HG03469 (cell line): ENCODE data around the gene HIF1A.
"Not testable (repeated sequence)": the region's sequence is repeated elsewhere in the genome, so short reads cannot be mapped to it uniquely, and the experiment has no call there.

ENCODE experiments used
- ATAC-seq: cut with Tn5 transposase; IDR thresholded peaks from one replicate; pipeline ENCODE4 v1.9.1; 2021; ENCODE audit warnings: mild to moderate bottlenecking, moderate library complexity, moderate number of reproducible peaks; ENCODE audit not compliant: unreplicated experiment

Gene HIF1A

DNA sequence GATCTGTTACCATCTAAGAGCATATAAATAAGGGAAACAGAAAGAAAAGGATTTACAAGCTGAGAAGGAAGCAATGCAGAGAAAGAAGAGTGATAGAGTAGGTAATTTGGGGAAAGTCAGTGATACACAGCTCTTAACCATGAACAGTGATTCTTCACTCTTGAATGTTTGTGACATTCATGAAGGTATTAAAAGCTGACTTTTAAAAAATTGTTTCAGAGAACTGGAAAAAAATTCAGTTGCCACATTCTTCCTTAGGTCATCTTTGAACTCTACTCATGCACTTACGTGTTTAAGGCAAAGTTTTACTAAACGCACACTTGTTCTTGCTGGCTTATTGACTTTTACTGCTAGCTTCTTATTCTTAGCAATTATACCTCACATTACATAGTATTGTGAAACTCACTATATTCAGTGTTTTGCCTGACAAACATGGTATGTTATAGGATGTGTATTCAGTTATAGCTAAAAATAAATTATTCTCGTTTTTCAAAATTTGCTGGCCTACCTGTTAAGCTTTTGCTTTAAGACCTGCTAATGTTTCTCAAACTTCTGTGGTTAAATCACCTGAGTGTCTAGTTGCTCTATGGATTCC lies 10.9 kb downstream of the HIF1A start:
- no peak for ATAC-seq

DNA sequence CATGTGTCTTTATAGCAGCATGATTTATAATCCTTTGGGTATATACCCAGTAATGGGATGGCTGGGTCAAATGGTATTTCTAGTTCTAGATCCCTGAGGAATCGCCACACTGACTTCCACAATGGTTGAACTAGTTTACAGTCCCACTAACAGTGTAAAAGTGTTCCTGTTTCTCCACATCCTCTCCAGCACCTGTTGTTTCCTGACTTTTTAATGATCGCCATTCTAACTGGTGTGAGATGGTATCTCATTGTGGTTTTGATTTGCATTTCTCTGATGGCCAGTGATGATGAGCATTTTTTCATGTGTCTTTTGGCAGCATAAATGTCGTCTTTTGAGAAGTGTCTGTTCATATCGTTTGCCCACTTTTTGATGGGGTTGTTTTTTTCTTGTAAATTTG lies 12.5 kb downstream of the HIF1A start:
- not testable (repeated sequence) for ATAC-seq

DNA sequence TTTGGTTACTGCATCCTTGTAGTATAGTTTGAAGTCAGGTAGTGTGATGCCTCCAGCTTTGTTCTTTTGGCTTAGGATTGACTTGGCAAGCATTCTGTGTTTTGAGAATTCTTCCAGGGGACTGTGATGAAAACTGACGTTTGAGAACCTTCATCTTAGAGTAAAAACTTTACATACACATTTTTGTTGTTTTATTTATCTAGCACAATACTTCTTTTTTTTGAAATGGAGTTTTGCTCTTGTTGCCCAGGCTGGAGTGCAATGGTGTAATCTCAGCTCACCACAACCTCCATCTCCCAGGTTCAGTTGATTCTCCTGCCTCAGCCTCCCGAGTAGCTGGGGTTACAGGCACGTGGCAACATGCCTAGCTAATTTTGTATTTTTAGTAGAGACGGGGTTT lies 13.4 kb downstream of the HIF1A start:
- not testable (repeated sequence) for ATAC-seq

DNA sequence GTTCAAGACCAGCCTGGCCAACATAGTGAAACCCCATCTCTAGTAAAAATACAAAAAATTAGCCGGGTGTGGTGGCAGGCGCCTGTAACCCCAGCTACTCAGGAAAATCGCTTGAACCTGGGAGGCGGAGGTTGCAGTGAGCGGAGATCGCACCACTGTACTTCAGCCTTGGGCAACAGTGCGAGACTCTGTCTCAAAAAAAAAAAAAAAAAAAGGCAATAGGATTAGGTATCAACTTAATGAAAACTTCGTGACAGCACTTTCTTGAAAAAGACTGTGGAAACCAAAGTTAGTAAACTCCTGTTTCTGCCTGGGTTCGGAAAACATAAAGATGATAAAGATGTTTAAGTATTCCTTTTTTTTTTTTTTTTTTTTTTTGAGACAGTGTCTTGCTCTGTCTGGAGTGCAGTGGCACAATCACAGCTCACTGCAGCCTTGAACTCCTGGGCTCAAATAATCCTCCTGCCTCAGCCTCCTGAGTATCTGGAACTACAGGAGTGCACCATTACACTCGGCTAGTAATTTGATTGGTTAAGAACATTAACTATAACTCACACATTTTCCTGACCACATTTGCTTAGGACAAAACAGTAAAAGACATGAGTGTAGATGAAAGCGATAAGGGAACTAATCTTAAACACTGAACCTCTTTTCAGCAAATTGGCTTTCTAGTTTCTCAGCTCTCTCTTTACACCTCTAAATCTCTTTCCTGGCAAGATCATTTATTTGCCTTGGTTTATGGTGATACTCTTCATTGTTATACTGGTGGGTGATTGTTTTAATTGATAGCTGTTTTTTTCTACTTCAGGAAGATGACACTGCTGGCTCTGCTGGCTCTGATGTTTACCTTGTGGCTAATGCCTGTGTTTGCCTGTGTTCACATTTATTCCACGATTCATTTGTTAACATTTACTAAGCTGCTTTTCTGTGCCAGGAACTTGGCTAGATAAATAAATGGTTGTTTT lies 15.8 kb downstream of the HIF1A start:
- ATAC-seq, result no peak

DNA sequence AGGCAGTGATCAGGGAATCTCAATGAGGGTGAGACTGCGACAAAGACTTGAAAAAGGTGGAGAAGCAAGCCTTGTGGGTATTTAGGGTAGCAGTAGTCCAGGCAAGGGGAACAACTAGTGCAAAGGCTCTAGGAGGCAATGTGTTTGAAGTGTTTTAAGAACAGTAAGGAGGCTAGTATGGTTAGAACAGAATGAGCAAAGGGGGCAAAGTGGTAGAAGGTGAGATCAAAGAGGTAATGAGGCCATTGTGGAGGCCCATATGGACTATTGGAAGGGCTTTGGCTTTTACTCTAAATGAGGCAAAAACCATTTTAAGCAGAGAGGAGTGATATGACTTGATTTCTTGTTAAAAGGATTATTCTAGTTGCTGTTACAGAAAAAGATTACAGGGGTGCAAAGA lies 16.8 kb downstream of the HIF1A start:
- no peak for ATAC-seq

DNA sequence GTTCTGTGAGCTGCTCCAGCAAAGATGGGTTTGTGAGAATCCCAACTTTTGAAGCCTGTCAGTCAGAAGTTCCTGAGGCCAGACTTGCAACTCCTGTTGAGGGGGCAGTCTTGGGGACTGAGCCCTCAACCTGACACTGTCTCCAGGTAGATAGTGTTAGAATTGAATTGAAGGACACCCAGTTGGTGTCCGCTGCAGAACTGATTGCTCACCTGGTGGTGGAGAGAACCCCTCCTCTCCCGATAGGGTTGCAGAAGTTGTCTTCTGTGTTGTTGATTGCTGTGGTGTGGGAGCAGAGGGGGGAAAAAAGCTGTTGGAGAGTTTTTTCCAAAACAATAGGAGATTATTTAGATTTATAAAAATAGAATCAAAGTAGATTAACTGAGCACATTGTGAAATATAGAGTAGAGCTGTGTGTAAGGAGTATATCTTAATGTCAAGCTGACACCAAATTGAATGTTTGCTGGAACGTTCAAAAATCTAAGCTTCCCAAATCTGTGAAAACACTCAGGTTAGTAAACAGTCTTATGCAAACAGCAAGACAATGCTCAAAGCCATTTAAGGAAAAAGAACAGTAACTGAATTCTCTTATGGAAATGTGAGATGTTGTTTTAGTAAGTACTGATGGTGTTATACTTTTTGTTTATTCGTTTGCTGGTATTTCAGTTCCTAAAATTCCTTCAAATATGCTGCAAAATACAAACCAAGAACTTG lies 18.6 kb downstream of the HIF1A start:
- no peak for ATAC-seq

DNA sequence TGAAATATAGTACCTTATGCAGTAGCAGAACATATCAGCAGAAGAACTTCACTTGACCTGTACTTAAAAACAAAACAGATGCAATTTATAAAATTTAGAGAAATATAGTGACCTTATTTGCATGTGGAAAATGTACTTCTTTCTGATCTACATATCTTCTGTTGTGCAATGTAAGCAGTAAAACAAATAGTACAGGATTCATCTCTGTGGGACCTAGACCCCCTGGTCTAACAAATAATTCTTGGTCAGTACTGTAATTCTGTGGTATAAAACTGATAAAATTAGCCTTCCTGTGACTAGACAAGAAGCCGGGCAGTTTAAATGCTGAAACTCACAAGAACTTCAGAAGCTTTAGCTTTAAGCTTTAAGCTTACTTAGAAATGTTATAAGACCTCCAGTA lies 21.6 kb downstream of the HIF1A start:
- ATAC-seq, result no peak

DNA sequence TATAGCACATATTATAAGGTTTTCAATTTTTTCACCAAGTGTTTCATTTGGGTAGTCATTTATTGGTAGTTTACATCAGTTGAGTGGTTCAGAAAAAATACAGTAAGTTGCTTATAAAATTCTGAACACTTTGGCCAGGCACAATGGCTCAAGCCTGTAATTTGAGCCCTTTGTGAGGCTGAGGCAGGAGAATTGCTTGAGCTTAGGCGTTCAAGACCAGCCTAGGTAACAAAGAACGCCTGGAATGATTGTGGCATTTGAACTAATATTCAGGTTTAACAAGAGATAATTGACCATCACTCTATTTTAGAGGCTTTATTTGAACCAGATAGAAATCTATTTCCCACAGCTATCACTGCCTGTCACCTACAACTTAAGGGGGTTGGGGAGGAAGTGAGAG lies 22.7 kb downstream of the HIF1A start:
- ATAC-seq, result no peak

DNA sequence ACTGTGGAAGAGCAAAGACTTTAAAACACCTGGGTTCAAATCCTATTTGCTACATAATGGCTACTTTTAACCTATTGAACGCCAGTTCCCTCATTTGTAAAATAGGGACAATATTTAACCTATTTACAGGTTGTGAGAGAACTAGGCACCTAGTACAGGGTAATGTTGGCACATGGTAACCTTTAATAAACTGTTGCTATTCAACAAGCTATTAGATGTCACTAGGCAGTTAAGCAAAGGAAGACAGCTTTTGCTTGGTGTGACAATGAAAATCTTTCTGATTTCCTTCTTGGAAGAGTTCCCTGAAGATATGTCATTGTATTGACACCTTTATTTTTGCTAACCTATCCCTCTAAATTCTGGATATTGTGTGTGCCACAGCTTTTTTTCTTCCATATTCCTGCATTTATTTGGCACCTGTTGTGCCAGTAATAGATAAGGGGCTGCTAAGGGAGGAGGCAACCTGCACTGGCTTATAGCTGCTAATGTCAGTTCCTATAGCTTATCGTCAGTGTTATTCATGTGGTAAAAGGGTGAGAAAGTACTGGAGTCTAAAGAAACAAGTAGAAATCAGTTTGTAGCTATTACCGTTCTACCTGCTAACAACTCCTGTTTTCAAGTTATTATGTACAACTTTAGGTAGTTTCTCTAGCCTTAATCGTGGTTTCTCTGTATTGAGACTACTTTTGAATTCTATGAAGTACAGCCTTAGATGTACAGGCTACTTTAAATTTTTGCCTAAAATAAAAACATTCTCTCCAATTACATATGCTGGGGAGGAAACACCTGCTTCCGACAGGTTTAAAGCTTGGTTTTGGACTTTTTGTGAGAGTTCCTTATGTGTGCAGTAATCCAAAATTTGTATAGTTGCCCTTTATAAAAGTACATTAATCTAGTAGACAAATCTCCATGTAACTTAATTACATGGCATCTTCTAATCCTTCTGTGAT lies 24.3 kb downstream of the HIF1A start:
- no peak for ATAC-seq

DNA sequence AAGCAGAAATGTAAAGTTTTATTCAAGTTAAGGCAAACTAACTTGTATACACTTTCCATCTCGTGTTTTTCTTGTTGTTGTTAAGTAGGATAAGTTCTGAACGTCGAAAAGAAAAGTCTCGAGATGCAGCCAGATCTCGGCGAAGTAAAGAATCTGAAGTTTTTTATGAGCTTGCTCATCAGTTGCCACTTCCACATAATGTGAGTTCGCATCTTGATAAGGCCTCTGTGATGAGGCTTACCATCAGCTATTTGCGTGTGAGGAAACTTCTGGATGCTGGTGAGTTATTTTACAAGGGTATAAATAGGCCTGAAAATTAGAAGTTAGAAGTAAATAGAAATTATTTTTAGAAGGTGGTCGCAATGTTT lies 25.0 kb downstream of the HIF1A start:
- ATAC-seq, result no peak

DNA sequence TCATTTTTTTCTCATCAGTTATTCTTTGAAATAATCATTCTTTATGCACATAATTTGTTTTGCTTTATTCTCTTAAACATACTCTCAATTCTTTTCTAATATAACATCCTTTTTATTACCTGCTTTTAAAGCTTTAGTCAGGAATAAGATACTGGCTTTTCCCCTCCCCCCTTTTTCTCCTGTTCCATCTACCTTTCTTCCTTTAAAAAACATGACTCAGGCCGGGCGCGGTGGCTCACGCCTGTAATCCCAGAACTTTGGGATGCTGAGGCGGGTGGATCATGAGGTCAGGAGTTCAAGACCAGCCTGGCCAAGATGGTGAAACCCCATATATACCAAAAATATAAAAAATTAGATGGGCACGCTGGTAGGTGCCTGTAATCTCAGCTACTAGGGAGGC lies 25.4 kb downstream of the HIF1A start:
- no peak for ATAC-seq

DNA sequence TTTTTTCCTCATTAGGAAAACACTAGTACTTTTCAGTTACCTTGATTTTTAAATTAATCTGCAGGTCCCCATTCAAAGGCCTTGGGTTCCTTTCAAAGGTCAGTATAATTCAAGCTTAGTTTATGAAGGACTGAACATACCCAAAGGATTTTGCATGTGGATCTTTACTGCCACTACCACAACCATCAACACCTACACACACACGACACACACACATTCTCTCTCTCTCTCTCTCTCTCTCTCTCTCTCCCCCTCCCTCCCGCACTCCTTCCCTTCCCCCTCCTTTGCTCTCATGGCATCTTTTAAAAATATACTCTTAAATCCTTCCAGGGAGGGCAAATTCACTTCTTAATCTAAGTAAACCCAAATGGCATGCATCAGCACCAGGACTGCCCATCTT lies 28.8 kb downstream of the HIF1A start:
- no peak for ATAC-seq

DNA sequence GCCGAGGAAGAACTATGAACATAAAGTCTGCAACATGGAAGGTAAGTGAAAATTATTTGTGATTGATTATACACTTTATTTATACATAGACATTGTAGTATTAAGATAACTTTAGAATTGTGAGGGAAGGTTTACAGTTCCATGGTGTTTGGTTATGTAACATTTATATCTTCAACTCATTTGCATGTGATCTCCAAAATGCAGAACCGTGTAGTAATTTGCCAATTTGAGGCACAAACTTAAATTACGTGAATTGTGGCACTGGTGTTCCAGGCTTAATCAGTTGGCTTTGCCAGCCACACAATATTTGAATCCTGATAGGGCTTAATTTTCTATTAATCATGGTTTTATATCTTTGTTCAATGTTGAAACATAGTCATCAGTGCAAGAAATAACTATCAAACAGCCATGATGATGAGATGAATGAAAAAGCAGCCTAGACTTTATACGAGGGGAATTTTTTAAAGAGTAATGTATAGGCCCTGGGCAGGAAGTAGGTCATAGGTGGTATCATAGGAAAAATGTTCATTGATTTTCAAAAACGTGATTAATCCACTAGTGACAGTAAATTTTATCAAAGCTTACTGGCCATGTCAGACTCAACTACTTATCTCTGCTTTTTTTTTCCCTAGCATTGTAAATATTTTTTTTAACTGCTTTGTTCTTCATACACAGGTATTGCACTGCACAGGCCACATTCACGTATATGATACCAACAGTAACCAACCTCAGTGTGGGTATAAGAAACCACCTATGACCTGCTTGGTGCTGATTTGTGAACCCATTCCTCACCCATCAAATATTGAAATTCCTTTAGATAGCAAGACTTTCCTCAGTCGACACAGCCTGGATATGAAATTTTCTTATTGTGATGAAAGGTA lies 31.7 kb downstream of the HIF1A start:
- ATAC-seq, result no peak

DNA sequence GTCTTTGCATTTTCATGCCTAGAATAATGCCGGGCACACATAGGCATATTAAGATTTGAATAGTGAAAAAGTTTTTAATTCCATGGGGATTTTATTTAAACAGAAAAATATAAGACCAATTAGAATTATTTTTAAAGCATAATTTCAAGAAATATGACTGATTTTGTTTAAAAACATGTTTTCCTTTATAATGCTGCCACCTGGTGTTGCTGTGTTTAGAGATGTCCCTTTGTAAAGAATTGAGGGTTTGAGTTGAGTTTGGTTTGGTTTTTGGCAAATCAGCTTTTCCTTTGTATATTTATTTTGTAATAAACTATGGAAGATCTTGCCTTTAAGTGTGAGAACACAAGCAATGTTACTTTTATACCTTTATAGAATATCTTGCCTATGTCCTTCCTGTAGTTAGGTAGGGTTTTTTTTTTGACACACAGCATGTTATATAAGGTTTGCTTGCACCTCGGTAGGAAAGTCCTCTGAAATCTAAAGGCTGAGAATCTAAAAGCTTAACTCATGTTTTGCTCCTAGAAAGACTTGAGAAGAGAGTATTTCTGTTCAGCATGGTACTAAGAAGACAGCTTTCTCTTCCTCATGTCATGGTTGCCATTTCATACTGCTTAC lies 35.6 kb downstream of the HIF1A start:
- no peak for ATAC-seq

DNA sequence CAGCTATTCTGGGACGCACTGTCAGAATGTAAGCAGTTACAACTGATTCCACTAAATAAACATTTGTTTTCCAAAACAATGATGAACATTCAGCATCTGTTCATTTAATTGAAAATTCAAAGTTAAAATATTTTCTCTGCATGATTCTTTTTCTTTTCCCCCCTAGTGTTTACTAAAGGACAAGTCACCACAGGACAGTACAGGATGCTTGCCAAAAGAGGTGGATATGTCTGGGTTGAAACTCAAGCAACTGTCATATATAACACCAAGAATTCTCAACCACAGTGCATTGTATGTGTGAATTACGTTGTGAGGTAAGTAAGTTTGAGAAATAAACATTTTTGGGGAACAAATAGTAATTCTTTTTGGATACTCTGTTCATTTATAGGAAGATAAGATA lies 38.7 kb downstream of the HIF1A start:
- ATAC-seq, result no peak

DNA sequence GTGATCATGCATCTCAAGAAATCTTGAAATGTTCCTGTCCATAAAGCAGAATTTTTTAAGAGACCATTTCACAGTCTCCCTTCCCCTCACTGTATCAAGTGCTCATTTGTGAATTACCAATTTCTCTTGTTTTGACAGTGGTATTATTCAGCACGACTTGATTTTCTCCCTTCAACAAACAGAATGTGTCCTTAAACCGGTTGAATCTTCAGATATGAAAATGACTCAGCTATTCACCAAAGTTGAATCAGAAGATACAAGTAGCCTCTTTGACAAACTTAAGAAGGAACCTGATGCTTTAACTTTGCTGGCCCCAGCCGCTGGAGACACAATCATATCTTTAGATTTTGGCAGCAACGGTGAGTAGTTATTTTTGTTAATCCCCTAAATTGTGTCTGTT lies 41.4 kb downstream of the HIF1A start:
- no peak for ATAC-seq

DNA sequence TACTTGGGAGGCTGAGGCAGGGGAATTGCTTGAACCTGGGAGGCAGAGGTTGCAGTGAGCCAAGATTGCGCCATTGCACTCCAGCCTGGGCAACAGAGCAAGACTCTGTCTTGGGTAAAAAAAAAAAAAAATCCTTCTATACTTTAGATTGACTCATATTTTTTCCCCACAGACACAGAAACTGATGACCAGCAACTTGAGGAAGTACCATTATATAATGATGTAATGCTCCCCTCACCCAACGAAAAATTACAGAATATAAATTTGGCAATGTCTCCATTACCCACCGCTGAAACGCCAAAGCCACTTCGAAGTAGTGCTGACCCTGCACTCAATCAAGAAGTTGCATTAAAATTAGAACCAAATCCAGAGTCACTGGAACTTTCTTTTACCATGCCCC lies 42.6 kb downstream of the HIF1A start:
- no peak for ATAC-seq

DNA sequence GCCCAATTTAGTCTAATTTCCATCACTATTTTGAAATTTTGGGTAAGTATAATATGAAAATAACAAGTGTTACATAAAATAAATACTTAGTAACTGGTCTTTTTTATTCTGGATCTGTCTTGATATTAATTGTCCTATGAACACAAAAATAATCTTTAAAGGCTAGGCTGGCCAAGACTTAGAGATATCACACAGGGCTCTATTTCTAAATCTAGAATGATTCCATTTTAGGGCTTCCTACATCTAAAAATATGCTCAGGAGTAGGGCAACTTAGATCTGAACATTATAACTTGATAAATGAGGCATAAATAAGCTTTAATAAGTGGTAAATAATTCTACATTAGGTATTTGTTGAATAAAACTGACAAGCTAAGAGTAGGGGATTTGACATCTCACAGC lies 43.8 kb downstream of the HIF1A start:
- no peak for ATAC-seq

DNA sequence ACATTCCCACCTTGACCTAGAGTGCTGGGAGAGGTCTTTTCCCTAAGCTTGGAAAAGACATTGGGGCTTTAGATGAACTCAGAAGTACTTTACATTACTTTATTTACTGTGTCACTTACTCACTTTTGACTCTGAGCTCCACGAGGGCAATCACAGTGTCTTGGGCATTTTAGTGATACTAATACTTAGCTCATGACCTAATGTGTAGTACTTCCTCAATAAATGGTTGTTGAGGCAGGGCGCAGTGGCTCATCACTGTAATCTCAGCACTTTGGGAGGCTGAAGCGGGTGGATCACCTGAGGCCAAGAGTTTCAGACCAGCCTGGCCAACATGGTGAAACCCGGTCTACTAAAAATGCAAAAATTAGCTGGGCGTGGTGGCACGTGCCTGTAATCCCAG lies 47.1 kb downstream of the HIF1A start:
- ATAC-seq, result no peak
